Epithelial cell of esophagus (primary cell): ENCODE measurements around the gene BRD1.
A peak's percentile ranks its signal among the peaks of the same experiment; 100 is the strongest.

ENCODE experiments used
- DNase-seq: peaks from one replicate; pipeline ENCODE4 v3.0.0; 2010; ENCODE audit warnings: low read depth
- H3K4me3 ChIP-seq: 2 replicates; pipeline ENCODE4 v1.5.1; 2011; ENCODE audit warnings: mild to moderate bottlenecking, low read length, control low read depth
- TF ChIP-seq, protein P1 (sequence below): IDR thresholded peaks from 2 replicates; pipeline ENCODE4 v1.5.1; 2011; ENCODE audit warnings: low read depth, mild to moderate bottlenecking, low read length, control low read depth, inconsistent platforms; ENCODE audit not compliant: insufficient read depth; ENCODE audit errors: missing control alignments

Gene BRD1

GRCh38 chr22:49829044-49829853, 1.6 kb upstream of the BRD1 start:
- no peak for DNase-seq
- TF ChIP-seq, protein P1, sequence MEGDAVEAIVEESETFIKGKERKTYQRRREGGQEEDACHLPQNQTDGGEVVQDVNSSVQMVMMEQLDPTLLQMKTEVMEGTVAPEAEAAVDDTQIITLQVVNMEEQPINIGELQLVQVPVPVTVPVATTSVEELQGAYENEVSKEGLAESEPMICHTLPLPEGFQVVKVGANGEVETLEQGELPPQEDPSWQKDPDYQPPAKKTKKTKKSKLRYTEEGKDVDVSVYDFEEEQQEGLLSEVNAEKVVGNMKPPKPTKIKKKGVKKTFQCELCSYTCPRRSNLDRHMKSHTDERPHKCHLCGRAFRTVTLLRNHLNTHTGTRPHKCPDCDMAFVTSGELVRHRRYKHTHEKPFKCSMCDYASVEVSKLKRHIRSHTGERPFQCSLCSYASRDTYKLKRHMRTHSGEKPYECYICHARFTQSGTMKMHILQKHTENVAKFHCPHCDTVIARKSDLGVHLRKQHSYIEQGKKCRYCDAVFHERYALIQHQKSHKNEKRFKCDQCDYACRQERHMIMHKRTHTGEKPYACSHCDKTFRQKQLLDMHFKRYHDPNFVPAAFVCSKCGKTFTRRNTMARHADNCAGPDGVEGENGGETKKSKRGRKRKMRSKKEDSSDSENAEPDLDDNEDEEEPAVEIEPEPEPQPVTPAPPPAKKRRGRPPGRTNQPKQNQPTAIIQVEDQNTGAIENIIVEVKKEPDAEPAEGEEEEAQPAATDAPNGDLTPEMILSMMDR, result no peak
- H3K4me3 ChIP-seq, result no peak overlapping the region

DNA sequence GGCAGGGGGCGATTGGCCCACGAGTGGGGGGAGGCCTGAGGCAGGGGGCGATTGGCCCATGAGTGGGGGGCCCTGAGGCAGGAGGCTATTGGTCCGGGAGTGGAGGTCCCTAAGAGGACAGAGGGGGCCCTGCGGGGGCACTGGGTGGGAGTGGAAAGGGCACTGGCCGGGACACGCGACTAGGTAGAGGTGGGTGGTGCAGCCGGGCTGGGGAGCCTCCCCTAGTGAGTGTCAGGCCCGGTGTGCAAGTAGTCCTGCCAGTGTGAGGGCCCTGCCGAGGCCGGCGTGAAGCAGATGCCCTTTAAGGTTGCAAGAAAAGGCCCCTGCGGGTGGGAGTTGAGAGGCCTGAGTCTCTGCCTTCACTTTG, 909 bp upstream of the BRD1 start:
- DNase-seq, result no peak
- TF ChIP-seq, protein P1, result no peak
- no peak overlapping the region for H3K4me3 ChIP-seq

DNA sequence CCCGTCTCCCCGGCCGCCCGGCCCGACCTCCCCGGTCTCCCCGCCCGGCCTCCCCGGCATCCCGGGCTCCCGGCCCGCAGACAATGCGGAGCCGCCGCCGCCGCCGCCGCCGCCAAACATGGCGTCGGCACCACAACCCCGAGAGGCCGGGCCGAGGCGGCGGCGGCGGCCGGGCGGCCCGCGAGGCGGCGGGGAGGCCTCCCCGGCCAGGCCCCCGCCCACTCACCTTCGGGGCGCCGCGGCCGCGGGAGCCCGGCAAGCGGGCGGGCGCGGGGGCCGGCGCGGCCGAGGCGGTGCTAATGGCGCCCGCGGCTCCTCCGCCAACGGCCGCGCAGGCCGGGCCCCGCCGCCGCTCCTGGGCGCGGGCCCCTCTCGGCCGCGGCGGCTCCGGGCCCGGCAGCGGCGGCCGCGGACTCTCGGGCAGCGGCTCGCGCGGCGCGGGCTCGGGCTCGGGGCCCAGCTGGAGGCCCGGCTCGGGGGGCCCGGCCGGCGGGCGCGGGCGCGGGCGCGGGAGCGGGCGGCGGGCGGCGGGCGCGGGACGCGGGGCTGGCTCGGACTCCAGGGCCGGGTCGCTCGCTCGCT, 311 bp downstream of the BRD1 start:
- peak; percentile 22 for DNase-seq
- peak overlapping the region; percentile 77 for H3K4me3 ChIP-seq
- TF ChIP-seq, protein P1, result no peak

DNA sequence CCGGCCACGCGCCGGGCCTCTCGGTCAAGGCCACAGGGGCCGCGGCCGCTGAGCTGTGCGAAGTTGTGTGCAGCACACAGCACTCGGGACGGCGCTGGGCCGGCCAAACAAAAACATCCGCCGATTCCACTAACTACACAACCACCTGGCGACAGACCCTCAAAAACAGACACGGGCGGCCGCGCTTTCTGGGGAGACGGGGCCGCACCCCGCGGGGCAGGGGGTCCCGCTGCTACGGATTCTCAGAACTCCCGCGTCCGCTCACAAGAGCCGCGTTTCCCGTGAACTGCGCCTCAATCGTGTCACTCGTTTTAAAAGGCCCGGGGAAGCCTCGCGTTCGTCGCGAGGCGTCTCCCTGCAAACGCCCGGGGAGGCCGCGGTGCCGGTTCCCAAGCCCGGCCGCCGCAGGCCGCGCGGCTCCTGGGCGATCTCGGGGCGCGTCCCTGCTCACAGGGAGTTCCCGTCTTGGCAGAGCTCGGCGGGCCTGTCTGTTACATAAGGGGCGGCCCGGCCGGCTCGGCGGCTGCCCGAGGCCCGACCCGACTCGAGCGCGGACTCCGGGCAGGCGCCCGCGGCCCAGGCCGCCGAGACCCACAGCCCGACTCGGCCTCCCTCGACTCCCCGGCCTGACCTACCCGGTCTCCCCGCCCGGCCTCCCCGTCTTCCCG, 936 bp downstream of the BRD1 start:
- peak overlapping the region; percentile 77 for H3K4me3 ChIP-seq
- DNase-seq, result peak; percentile 61

GRCh38 chr22:49825944-49826602, 1.6 kb downstream of the BRD1 start:
- H3K4me3 ChIP-seq, result peak overlapping the region; percentile 77
- TF ChIP-seq, protein P1, result no peak
- peak; percentile 63 for DNase-seq

More for the DNA sequence above, 936 bp downstream of the BRD1 start:
- TF ChIP-seq, protein P1, result no peak

- peak; percentile 34 for DNase-seq
- TF ChIP-seq, protein P1, result no peak
- H3K4me3 ChIP-seq, result peak overlapping the region; percentile 77
These were observed 2.2 kb downstream of the BRD1 start for GRCh38 chr22:49825436-49825835.
